ENCODE data around the gene PRELID3B.

Gene PRELID3B

GRCh38 chr20:59015812-59016711, 26.5 kb downstream of the PRELID3B start:
- H3K4me3 ChIP-seq (ENCODE audit: low read depth, low read length) = no peak overlapping the region
- peak overlapping the region; percentile 21 for H4K91ac ChIP-seq (ENCODE audit: low read depth, low read length)
- no peak overlapping the region for H3K4me2 ChIP-seq (ENCODE audit: low read length)
- no peak overlapping the region for H3K18ac ChIP-seq (ENCODE audit: low read length)
- no peak overlapping the region for H2AFZ ChIP-seq (ENCODE audit: insufficient read depth, low read length, poor library complexity)
- H4K8ac ChIP-seq (ENCODE audit: low read depth, low read length) = no peak overlapping the region
- H3K14ac ChIP-seq (ENCODE audit: low read length) = no peak overlapping the region
- H3K4me1 ChIP-seq (ENCODE audit: control insufficient read depth in 1 of 2, insufficient read depth in 2 of 2, low read length in 2 of 2) = peaks cover 5 to 24% of the 10 kb centered on the region in 2 experiments
- H2BK5ac ChIP-seq (ENCODE audit: low read depth, low read length, poor library complexity) = no peak overlapping the region
- peaks cover 5% of the 10 kb centered on the region for H3K79me1 ChIP-seq (ENCODE audit: low read length)
- no peak overlapping the region for H4K12ac ChIP-seq (ENCODE audit: low read depth, low read length)
- H3K23ac ChIP-seq (ENCODE audit: low read length) = no peak overlapping the region
- no peak overlapping the region for H2BK120ac ChIP-seq (ENCODE audit: insufficient read depth, low read length, poor library complexity)
- no peaks in the 10 kb centered on the region for H3K79me2 ChIP-seq (ENCODE audit: control insufficient read depth, insufficient read depth, low read length, poor library complexity)
- H3K36me3 ChIP-seq (ENCODE audit: control insufficient read depth in 1 of 2, insufficient read depth in 2 of 2, low read length in 2 of 2) = no peaks in the 10 kb centered on the region
- H2AK5ac ChIP-seq (ENCODE audit: low read length) = no peak overlapping the region
- no peak overlapping the region for H3K4ac ChIP-seq (ENCODE audit: low read depth, low read length)
- peak overlapping the region; percentile 14 for H2BK12ac ChIP-seq (ENCODE audit: low read length)
- H3K9me3 ChIP-seq (ENCODE audit: insufficient read depth, low read depth, low read length) = no peaks in the 10 kb centered on the region
- no peak for DNase-seq
- no peak overlapping the region for H3K27ac ChIP-seq (ENCODE audit: low read depth, low read length)
- no CpG with 5 or more reads among the region's 16 CpGs for WGBS (ENCODE audit: extremely low coverage, insufficient coverage, insufficient read length)
- no peak overlapping the region for H3K9ac ChIP-seq (ENCODE audit: low read length)
- H3K27me3 ChIP-seq (ENCODE audit: insufficient read depth, low read length) = no peaks in the 10 kb centered on the region

- no peak overlapping the region for H3K18ac ChIP-seq (ENCODE audit: low read length)
- no peak overlapping the region for H3K14ac ChIP-seq (ENCODE audit: low read length)
- H3K23ac ChIP-seq (ENCODE audit: low read length) = no peak overlapping the region
- H2BK5ac ChIP-seq (ENCODE audit: low read depth, low read length, poor library complexity) = no peak overlapping the region
- DNase-seq = no peak
- no peak overlapping the region for H2AFZ ChIP-seq (ENCODE audit: insufficient read depth, low read length, poor library complexity)
- no peak overlapping the region for H4K8ac ChIP-seq (ENCODE audit: low read depth, low read length)
- no peak overlapping the region for H4K12ac ChIP-seq (ENCODE audit: low read depth, low read length)
- H3K9me3 ChIP-seq (ENCODE audit: insufficient read depth, low read depth, low read length) = no peaks in the 10 kb centered on the region
- peaks cover 8% of the 10 kb centered on the region for H3K79me1 ChIP-seq (ENCODE audit: low read length)
- no CpG with 5 or more reads among the region's 16 CpGs for WGBS (ENCODE audit: extremely low coverage, insufficient coverage, insufficient read length)
- H3K79me2 ChIP-seq (ENCODE audit: control insufficient read depth, insufficient read depth, low read length, poor library complexity) = no peaks in the 10 kb centered on the region
- no peak overlapping the region for H3K4me3 ChIP-seq (ENCODE audit: low read depth, low read length)
- no peak overlapping the region for H3K4ac ChIP-seq (ENCODE audit: low read depth, low read length)
- H3K27ac ChIP-seq (ENCODE audit: low read depth, low read length) = no peak overlapping the region
- no peak overlapping the region for H2AK5ac ChIP-seq (ENCODE audit: low read length)
- no peaks in the 10 kb centered on the region for H3K36me3 ChIP-seq (ENCODE audit: control insufficient read depth in 1 of 2, insufficient read depth in 2 of 2, low read length in 2 of 2)
- H4K91ac ChIP-seq (ENCODE audit: low read depth, low read length) = no peak overlapping the region
- H3K27me3 ChIP-seq (ENCODE audit: insufficient read depth, low read length) = no peaks in the 10 kb centered on the region
- H2BK120ac ChIP-seq (ENCODE audit: insufficient read depth, low read length, poor library complexity) = no peak overlapping the region
- H2BK12ac ChIP-seq (ENCODE audit: low read length) = peak overlapping the region; percentile 42
- H3K4me2 ChIP-seq (ENCODE audit: low read length) = no peak overlapping the region
- H3K9ac ChIP-seq (ENCODE audit: low read length) = no peak overlapping the region
- H3K4me1 ChIP-seq (ENCODE audit: control insufficient read depth in 1 of 2, insufficient read depth in 2 of 2, low read length in 2 of 2) = peaks cover 10 to 29% of the 10 kb centered on the region in 2 experiments
These were observed 27.2 kb downstream of the PRELID3B start for GRCh38 chr20:59015411-59015810.

GRCh38 chr20:59014680-59015389, 27.8 kb downstream of the PRELID3B start:
- H3K4me1 ChIP-seq (ENCODE audit: control insufficient read depth in 1 of 2, insufficient read depth in 2 of 2, low read length in 2 of 2) = peaks cover 16 to 33% of the 10 kb centered on the region in 2 experiments
- H2AK5ac ChIP-seq (ENCODE audit: low read length) = peak overlapping the region; percentile 13
- H3K79me1 ChIP-seq (ENCODE audit: low read length) = peaks cover 11% of the 10 kb centered on the region
- H3K4me2 ChIP-seq (ENCODE audit: low read length) = no peak overlapping the region
- DNase-seq = no peak
- H2AFZ ChIP-seq (ENCODE audit: insufficient read depth, low read length, poor library complexity) = no peak overlapping the region
- H3K27ac ChIP-seq (ENCODE audit: low read depth, low read length) = no peak overlapping the region
- H3K36me3 ChIP-seq (ENCODE audit: control insufficient read depth in 1 of 2, insufficient read depth in 2 of 2, low read length in 2 of 2) = no peaks in the 10 kb centered on the region
- no peak overlapping the region for H3K4me3 ChIP-seq (ENCODE audit: low read depth, low read length)
- no peak overlapping the region for H2BK5ac ChIP-seq (ENCODE audit: low read depth, low read length, poor library complexity)
- H2BK120ac ChIP-seq (ENCODE audit: insufficient read depth, low read length, poor library complexity) = peak overlapping the region; percentile 3
- no peak overlapping the region for H3K18ac ChIP-seq (ENCODE audit: low read length)
- no peak overlapping the region for H3K4ac ChIP-seq (ENCODE audit: low read depth, low read length)
- H3K9ac ChIP-seq (ENCODE audit: low read length) = no peak overlapping the region
- H3K79me2 ChIP-seq (ENCODE audit: control insufficient read depth, insufficient read depth, low read length, poor library complexity) = no peaks in the 10 kb centered on the region
- no peak overlapping the region for H4K12ac ChIP-seq (ENCODE audit: low read depth, low read length)
- no peak overlapping the region for H3K23ac ChIP-seq (ENCODE audit: low read length)
- H4K8ac ChIP-seq (ENCODE audit: low read depth, low read length) = no peak overlapping the region
- no peaks in the 10 kb centered on the region for H3K27me3 ChIP-seq (ENCODE audit: insufficient read depth, low read length)
- no peaks in the 10 kb centered on the region for H3K9me3 ChIP-seq (ENCODE audit: insufficient read depth, low read depth, low read length)
- peak overlapping the region; percentile 17 for H4K91ac ChIP-seq (ENCODE audit: low read depth, low read length)
- H3K14ac ChIP-seq (ENCODE audit: low read length) = no peak overlapping the region
- H2BK12ac ChIP-seq (ENCODE audit: low read length) = peak overlapping the region; percentile 51
- WGBS (ENCODE audit: extremely low coverage, insufficient coverage, insufficient read length) = no CpG with 5 or more reads among the region's 17 CpGs

GRCh38 chr20:59013959-59014608, 28.5 kb downstream of the PRELID3B start:
- no peaks in the 10 kb centered on the region for H3K27me3 ChIP-seq (ENCODE audit: insufficient read depth, low read length)
- no peak overlapping the region for H4K91ac ChIP-seq (ENCODE audit: low read depth, low read length)
- H3K18ac ChIP-seq (ENCODE audit: low read length) = no peak overlapping the region
- H3K4ac ChIP-seq (ENCODE audit: low read depth, low read length) = no peak overlapping the region
- no peaks in the 10 kb centered on the region for H3K9me3 ChIP-seq (ENCODE audit: insufficient read depth, low read depth, low read length)
- H3K4me2 ChIP-seq (ENCODE audit: low read length) = no peak overlapping the region
- no peaks in the 10 kb centered on the region for H3K79me2 ChIP-seq (ENCODE audit: control insufficient read depth, insufficient read depth, low read length, poor library complexity)
- H3K23ac ChIP-seq (ENCODE audit: low read length) = no peak overlapping the region
- no peak overlapping the region for H2BK5ac ChIP-seq (ENCODE audit: low read depth, low read length, poor library complexity)
- no peak overlapping the region for H2AFZ ChIP-seq (ENCODE audit: insufficient read depth, low read length, poor library complexity)
- no peak overlapping the region for H2BK12ac ChIP-seq (ENCODE audit: low read length)
- H3K14ac ChIP-seq (ENCODE audit: low read length) = no peak overlapping the region
- no peak overlapping the region for H2BK120ac ChIP-seq (ENCODE audit: insufficient read depth, low read length, poor library complexity)
- no peak overlapping the region for H4K12ac ChIP-seq (ENCODE audit: low read depth, low read length)
- no CpG with 5 or more reads among the region's 13 CpGs for WGBS (ENCODE audit: extremely low coverage, insufficient coverage, insufficient read length)
- no peaks in the 10 kb centered on the region for H3K36me3 ChIP-seq (ENCODE audit: control insufficient read depth in 1 of 2, insufficient read depth in 2 of 2, low read length in 2 of 2)
- H3K79me1 ChIP-seq (ENCODE audit: low read length) = peaks cover 14% of the 10 kb centered on the region
- H3K9ac ChIP-seq (ENCODE audit: low read length) = no peak overlapping the region
- DNase-seq = peak; percentile 32 to 61
- peaks cover 18 to 33% of the 10 kb centered on the region in 2 experiments for H3K4me1 ChIP-seq (ENCODE audit: control insufficient read depth in 1 of 2, insufficient read depth in 2 of 2, low read length in 2 of 2)
- no peak overlapping the region for H3K27ac ChIP-seq (ENCODE audit: low read depth, low read length)
- H3K4me3 ChIP-seq (ENCODE audit: low read depth, low read length) = no peak overlapping the region
- H2AK5ac ChIP-seq (ENCODE audit: low read length) = no peak overlapping the region
- H4K8ac ChIP-seq (ENCODE audit: low read depth, low read length) = no peak overlapping the region

Measured in trophoblast cell (in vitro differentiated cells and primary cell).